Measurements from ENCODE around the gene UFSP1.

GRCh38 chr7:100863406-100863950 is 26.0 kb downstream of the UFSP1 start:
- TF ChIP-seq CTCF (IDR thresholded peaks at IDR 0.05; ENCODE audit: low read length): no peak
- no peak for TF ChIP-seq EZH2 (IDR thresholded peaks at IDR 0.05; ENCODE audit: borderline replicate concordance, low read length)

Data from OCI-LY1 (cell line).